GDM1 (cell line): ENCODE measurements around the gene FAM168A.
A peak's percentile ranks its signal among the peaks of the same experiment; 100 is the strongest.
"Not testable (repeated sequence)": the region's sequence is repeated elsewhere in the genome, so short reads cannot be mapped to it uniquely, and the experiment has no call there.

Experiments used
- DNase-seq: peaks from one replicate; lab custom pipeline; 2025; lab: John Stamatoyannopoulos, UW

FAM168A gene

GRCh38 chr11:73467505-73467904 lies 130.4 kb downstream of the FAM168A start:
- DNase-seq: no peak

- no peak for DNase-seq
Measured at GRCh38 chr11:73466643-73467042, 131.3 kb downstream of the FAM168A start.

- DNase-seq: no peak
Measured at GRCh38 chr11:73465871-73466270, 132.0 kb downstream of the FAM168A start.

- no peak for DNase-seq
Measured at GRCh38 chr11:73465023-73465675, 132.8 kb downstream of the FAM168A start.

GRCh38 chr11:73464347-73464746 lies 133.6 kb downstream of the FAM168A start:
- no peak for DNase-seq

GRCh38 chr11:73463359-73463758 lies 134.6 kb downstream of the FAM168A start:
- no peak for DNase-seq

- DNase-seq: peak; percentile 8
Measured at GRCh38 chr11:73461964-73462363, 135.9 kb downstream of the FAM168A start.

- no peak for DNase-seq
Measured at GRCh38 chr11:73461335-73461840, 136.5 kb downstream of the FAM168A start.

GRCh38 chr11:73458201-73458600 lies 139.7 kb downstream of the FAM168A start:
- no peak for DNase-seq

- no peak for DNase-seq
Measured at GRCh38 chr11:73454987-73455386, 142.9 kb downstream of the FAM168A start.

GRCh38 chr11:73453562-73453961 lies 144.3 kb downstream of the FAM168A start:
- no peak for DNase-seq

GRCh38 chr11:73452726-73453125 lies 145.2 kb downstream of the FAM168A start:
- DNase-seq: no peak

GRCh38 chr11:73451896-73452295 lies 146.0 kb downstream of the FAM168A start:
- DNase-seq: no peak

- DNase-seq: no peak
Measured at GRCh38 chr11:73446766-73447165, 151.1 kb downstream of the FAM168A start.

- no peak for DNase-seq
Measured at GRCh38 chr11:73445980-73446379, 151.9 kb downstream of the FAM168A start.

- no peak for DNase-seq
Measured at GRCh38 chr11:73439002-73439843, 158.7 kb downstream of the FAM168A start.

- not testable (repeated sequence) for DNase-seq
Measured at GRCh38 chr11:73436859-73437258, 161.1 kb downstream of the FAM168A start.

GRCh38 chr11:73431396-73431795 lies 166.5 kb downstream of the FAM168A start:
- DNase-seq: no peak

GRCh38 chr11:73430326-73430725 lies 167.6 kb downstream of the FAM168A start:
- DNase-seq: no peak

- no peak for DNase-seq
Measured at GRCh38 chr11:73429121-73429750, 168.7 kb downstream of the FAM168A start.

- no peak for DNase-seq
Measured at GRCh38 chr11:73428699-73429098, 169.2 kb downstream of the FAM168A start.

GRCh38 chr11:73428227-73428626 lies 169.7 kb downstream of the FAM168A start:
- no peak for DNase-seq
